Neural cell (in vitro differentiated cells): Measurements from ENCODE around the gene INSR.

ENCODE experiments used
- CTCF ChIP-seq: fragments of 450-650 bp; IDR thresholded peaks from 2 replicates; pipeline ENCODE4 v1.5.1; 2014; ENCODE audit warnings: antibody characterized with exemption, mild to moderate bottlenecking, moderate library complexity; ENCODE audit not compliant: poor library complexity, severe bottlenecking
- EP300 ChIP-seq: fragments of 450-650 bp; conservative IDR thresholded peaks from 2 replicates; pipeline ENCODE4 v1.6.1; 2014; ENCODE audit warnings: antibody characterized with exemption, mild to moderate bottlenecking, moderate library complexity; ENCODE audit not compliant: poor library complexity, severe bottlenecking
- EZH2 ChIP-seq: fragments of 200-600, 300-800 bp; shearing (Covaris generic), sonication (generic); IDR thresholded peaks from 2 replicates; pipeline ENCODE4 v1.6.1; 2014; ENCODE audit warnings: antibody characterized with exemption, low read length, borderline replicate concordance, mild to moderate bottlenecking; ENCODE audit not compliant: insufficient read depth, poor library complexity, severe bottlenecking
- RAD21 ChIP-seq: fragments of 450-650 bp; conservative IDR thresholded peaks from 2 replicates; pipeline ENCODE4 v1.6.1; 2014; ENCODE audit warnings: antibody characterized with exemption, mild to moderate bottlenecking, moderate library complexity
- REST ChIP-seq: IDR thresholded peaks from 2 replicates; pipeline ENCODE4 v1.6.1; 2012; ENCODE audit warnings: borderline replicate concordance
- TAF1 ChIP-seq: IDR thresholded peaks from 2 replicates; pipeline ENCODE4 v1.6.1; 2012; ENCODE audit warnings: low read depth

- TF ChIP-seq CTCF (no peak), EP300 (no peak), RAD21 (no peak), EZH2 (no peak), TAF1 (no peak), REST (no peak)
Measured at GRCh38 chr19:7307590-7308218, 13.5 kb upstream of the INSR start.
